ENCODE measurements around the gene CD82.
A peak's percentile ranks its signal among the peaks of the same experiment; 100 is the strongest.
"Not testable (repeated sequence)": the region's sequence is repeated elsewhere in the genome, so short reads cannot be mapped to it uniquely, and the experiment has no call there.

The CD82 gene

GRCh38 chr11:44559940-44560300 lies 5.5 kb upstream of the CD82 start:
- not testable (repeated sequence) for H3K27ac ChIP-seq (ENCODE audit: low read depth, low read length); H3K27me3 ChIP-seq (ENCODE audit: control insufficient read depth in 5 of 5, insufficient read depth in 4 of 5, low read length in 5 of 5); H3K36me3 ChIP-seq (ENCODE audit: control insufficient read depth in 5 of 5, insufficient read depth in 5 of 5, low read length in 5 of 5); H3K9me3 ChIP-seq (ENCODE audit: control insufficient read depth in 5 of 5, low read length in 5 of 5); H3K9ac ChIP-seq (ENCODE audit: low read length in 5 of 5); H3K4me3 ChIP-seq (ENCODE audit: low read depth in 1 of 5, low read length in 5 of 5)
- peaks cover 7 to 27% (median 20%) of the 10 kb centered on the region in 5 donors for H3K4me1 ChIP-seq (ENCODE audit: control insufficient read depth in 5 of 5, insufficient read depth in 5 of 5, low read length in 5 of 5)

GRCh38 chr11:44561275-44561805 lies 4.1 kb upstream of the CD82 start:
- Histone ChIP-seq H3K4me3 (ENCODE audit: low read depth in 1 of 5, low read length in 5 of 5) (no peak overlapping the region), H3K27ac (ENCODE audit: low read depth, low read length) (no peak overlapping the region), H3K36me3 (ENCODE audit: control insufficient read depth in 5 of 5, insufficient read depth in 5 of 5, low read length in 5 of 5) (no peaks in the 10 kb centered on the region), H3K4me1 (ENCODE audit: control insufficient read depth in 5 of 5, insufficient read depth in 5 of 5, low read length in 5 of 5) (peaks cover 9 to 36% (median 29%) of the 10 kb centered on the region in 5 donors), H3K27me3 (ENCODE audit: control insufficient read depth in 5 of 5, insufficient read depth in 4 of 5, low read length in 5 of 5) (no peaks in the 10 kb centered on the region), H3K9me3 (ENCODE audit: control insufficient read depth in 5 of 5, low read length in 5 of 5) (no peaks in the 10 kb centered on the region), H3K9ac (ENCODE audit: low read length in 5 of 5) (no peak overlapping the region)

- Histone ChIP-seq H3K4me3 (ENCODE audit: low read depth in 1 of 5, low read length in 5 of 5) (no peak overlapping the region), H3K9ac (ENCODE audit: low read length in 5 of 5) (no peak overlapping the region), H3K27ac (ENCODE audit: low read depth, low read length) (no peak overlapping the region), H3K4me1 (ENCODE audit: control insufficient read depth in 5 of 5, insufficient read depth in 5 of 5, low read length in 5 of 5) (peaks cover 7 to 39% (median 29%) of the 10 kb centered on the region in 5 donors), H3K9me3 (ENCODE audit: control insufficient read depth in 5 of 5, low read length in 5 of 5) (no peaks in the 10 kb centered on the region), H3K27me3 (ENCODE audit: control insufficient read depth in 5 of 5, insufficient read depth in 4 of 5, low read length in 5 of 5) (no peaks in the 10 kb centered on the region), H3K36me3 (ENCODE audit: control insufficient read depth in 5 of 5, insufficient read depth in 5 of 5, low read length in 5 of 5) (no peaks in the 10 kb centered on the region)
Observed at GRCh38 chr11:44561964-44562734, 3.3 kb upstream of the CD82 start.

GRCh38 chr11:44562845-44563460 lies 2.5 kb upstream of the CD82 start:
- Histone ChIP-seq H3K36me3 (ENCODE audit: control insufficient read depth in 5 of 5, insufficient read depth in 5 of 5, low read length in 5 of 5) (no peaks in the 10 kb centered on the region), H3K4me1 (ENCODE audit: control insufficient read depth in 5 of 5, insufficient read depth in 5 of 5, low read length in 5 of 5) (peaks cover 7 to 45% (median 29%) of the 10 kb centered on the region in 5 donors), H3K9ac (ENCODE audit: low read length in 5 of 5) (no peak overlapping the region), H3K4me3 (ENCODE audit: low read depth in 1 of 5, low read length in 5 of 5) (no peak overlapping the region), H3K27ac (ENCODE audit: low read depth, low read length) (no peak overlapping the region), H3K9me3 (ENCODE audit: control insufficient read depth in 5 of 5, low read length in 5 of 5) (no peaks in the 10 kb centered on the region), H3K27me3 (ENCODE audit: control insufficient read depth in 5 of 5, insufficient read depth in 4 of 5, low read length in 5 of 5) (no peaks in the 10 kb centered on the region)

GRCh38 chr11:44563711-44564110 lies 1.8 kb upstream of the CD82 start:
- Histone ChIP-seq H3K27me3 (ENCODE audit: control insufficient read depth in 5 of 5, insufficient read depth in 4 of 5, low read length in 5 of 5) (no peaks in the 10 kb centered on the region), H3K4me1 (ENCODE audit: control insufficient read depth in 5 of 5, insufficient read depth in 5 of 5, low read length in 5 of 5) (peaks cover 10 to 52% (median 37%) of the 10 kb centered on the region in 5 donors), H3K9me3 (ENCODE audit: control insufficient read depth in 5 of 5, low read length in 5 of 5) (no peaks in the 10 kb centered on the region), H3K36me3 (ENCODE audit: control insufficient read depth in 5 of 5, insufficient read depth in 5 of 5, low read length in 5 of 5) (no peaks in the 10 kb centered on the region), H3K27ac (ENCODE audit: low read depth, low read length) (no peak overlapping the region), H3K4me3 (ENCODE audit: low read depth in 1 of 5, low read length in 5 of 5) (no peak overlapping the region), H3K9ac (ENCODE audit: low read length in 5 of 5) (no peak overlapping the region)

GRCh38 chr11:44564166-44564565 lies 1.3 kb upstream of the CD82 start:
- H3K36me3 ChIP-seq (ENCODE audit: control insufficient read depth in 5 of 5, insufficient read depth in 5 of 5, low read length in 5 of 5) = no peaks in the 10 kb centered on the region
- H3K9ac ChIP-seq (ENCODE audit: low read length in 5 of 5) = peak overlapping the region in 4 of 5 donors; percentile 84 to 90 (median 88)
- H3K27ac ChIP-seq (ENCODE audit: low read depth, low read length) = peak overlapping the region; percentile 98
- H3K4me3 ChIP-seq (ENCODE audit: low read depth in 1 of 5, low read length in 5 of 5) = peak overlapping the region in 4 of 5 donors; percentile 21 to 67 (median 66)
- peaks cover 12 to 56% (median 41%) of the 10 kb centered on the region in 5 donors for H3K4me1 ChIP-seq (ENCODE audit: control insufficient read depth in 5 of 5, insufficient read depth in 5 of 5, low read length in 5 of 5)
- no peaks in the 10 kb centered on the region for H3K9me3 ChIP-seq (ENCODE audit: control insufficient read depth in 5 of 5, low read length in 5 of 5)
- no peaks in the 10 kb centered on the region for H3K27me3 ChIP-seq (ENCODE audit: control insufficient read depth in 5 of 5, insufficient read depth in 4 of 5, low read length in 5 of 5)

DNA sequence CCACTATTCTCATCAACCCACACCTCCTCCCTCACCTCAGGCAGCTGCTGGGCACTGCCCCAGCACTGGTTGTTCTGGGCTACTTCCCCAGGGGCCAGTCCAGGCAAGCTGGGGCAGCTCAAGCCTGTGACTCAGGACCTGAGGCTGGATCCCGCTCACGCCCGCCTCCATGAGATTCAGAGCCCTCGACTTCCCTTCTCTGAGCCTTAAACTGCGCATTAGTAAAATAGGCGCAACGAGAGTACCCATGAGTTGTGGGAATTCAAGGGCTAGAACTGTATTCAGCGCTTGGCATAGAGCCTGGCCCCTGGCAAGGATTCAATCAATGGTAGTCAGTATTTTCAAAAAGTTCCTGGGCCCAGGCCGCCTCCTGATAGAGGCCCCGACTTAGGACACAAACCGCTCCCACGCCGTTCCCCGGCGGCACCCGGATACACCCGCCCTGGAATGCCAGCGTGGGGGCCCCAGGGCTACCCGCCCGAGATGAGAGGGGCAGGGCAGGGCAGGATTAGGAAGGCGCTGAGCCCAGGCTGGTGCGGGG lies 723 bp upstream of the CD82 start:
- H3K9ac ChIP-seq (ENCODE audit: low read length in 5 of 5) = peak overlapping the region; percentile 68 to 90 (median 87)
- H3K9me3 ChIP-seq (ENCODE audit: control insufficient read depth in 5 of 5, low read length in 5 of 5) = no peaks in the 10 kb centered on the region
- H3K27me3 ChIP-seq (ENCODE audit: control insufficient read depth in 5 of 5, insufficient read depth in 4 of 5, low read length in 5 of 5) = no peaks in the 10 kb centered on the region
- H3K27ac ChIP-seq (ENCODE audit: low read depth, low read length) = peak overlapping the region; percentile 98
- H3K4me3 ChIP-seq (ENCODE audit: low read depth in 1 of 5, low read length in 5 of 5) = peak overlapping the region; percentile 45 to 70 (median 66)
- H3K4me1 ChIP-seq (ENCODE audit: control insufficient read depth in 5 of 5, insufficient read depth in 5 of 5, low read length in 5 of 5) = peaks cover 16 to 56% (median 42%) of the 10 kb centered on the region in 5 donors
- no peaks in the 10 kb centered on the region for H3K36me3 ChIP-seq (ENCODE audit: control insufficient read depth in 5 of 5, insufficient read depth in 5 of 5, low read length in 5 of 5)

DNA sequence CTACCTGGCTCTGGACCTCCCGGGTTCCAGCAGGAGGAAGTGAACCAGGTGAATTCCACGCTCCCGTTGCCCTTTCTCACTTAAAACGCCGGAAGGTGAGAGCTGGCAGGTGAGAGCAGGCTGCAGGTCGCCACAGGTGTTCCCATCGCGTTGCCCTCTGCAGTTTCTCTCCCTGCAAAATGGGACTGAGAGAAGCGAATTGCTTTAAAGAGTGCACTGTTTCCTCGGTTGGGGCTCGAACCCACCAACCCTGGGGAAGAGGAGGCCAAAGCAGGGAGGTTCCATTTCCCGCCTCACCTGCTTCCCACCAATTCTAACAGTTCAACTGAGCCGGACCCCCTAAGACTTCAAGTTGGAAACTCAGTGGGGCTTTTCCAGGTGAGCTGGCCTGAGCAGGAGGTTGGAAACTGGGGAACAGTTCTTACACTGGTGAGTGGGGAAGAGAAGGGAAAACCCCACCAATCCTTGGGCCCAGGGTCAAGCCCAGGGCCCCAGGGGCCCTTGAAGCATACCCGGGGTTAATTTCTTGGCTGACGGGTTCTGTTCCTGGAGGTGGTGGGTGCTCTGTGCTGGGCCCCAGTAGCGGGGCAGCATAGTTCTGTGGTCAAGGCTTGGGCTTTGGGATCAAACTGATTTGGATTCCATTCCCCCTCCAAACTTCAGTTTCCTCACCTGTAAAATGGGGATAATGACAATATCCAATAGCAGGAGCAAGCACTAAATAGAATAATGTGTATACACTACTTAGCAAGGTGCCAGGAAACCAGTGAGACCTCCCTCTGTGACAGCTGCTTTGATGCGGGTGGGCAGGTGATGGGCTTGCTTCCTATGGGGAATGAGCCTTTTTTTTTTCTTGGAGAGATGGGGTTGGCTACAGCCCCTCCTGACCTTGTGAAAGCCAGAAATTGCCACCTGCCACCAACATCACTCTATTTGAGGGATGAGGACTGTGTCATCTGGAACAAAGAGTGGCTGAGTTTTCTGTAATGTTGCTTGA lies 788 bp downstream of the CD82 start:
- no peaks in the 10 kb centered on the region for H3K36me3 ChIP-seq (ENCODE audit: control insufficient read depth in 5 of 5, insufficient read depth in 5 of 5, low read length in 5 of 5)
- H3K9me3 ChIP-seq (ENCODE audit: control insufficient read depth in 5 of 5, low read length in 5 of 5) = no peaks in the 10 kb centered on the region
- peaks cover 19 to 69% (median 55%) of the 10 kb centered on the region in 5 donors for H3K4me1 ChIP-seq (ENCODE audit: control insufficient read depth in 5 of 5, insufficient read depth in 5 of 5, low read length in 5 of 5)
- H3K9ac ChIP-seq (ENCODE audit: low read length in 5 of 5) = peak overlapping the region; percentile 51 to 82 (median 73)
- no peak overlapping the region for H3K27ac ChIP-seq (ENCODE audit: low read depth, low read length)
- H3K4me3 ChIP-seq (ENCODE audit: low read depth in 1 of 5, low read length in 5 of 5) = peak overlapping the region; percentile 58 to 82 (median 76)
- no peaks in the 10 kb centered on the region for H3K27me3 ChIP-seq (ENCODE audit: control insufficient read depth in 5 of 5, insufficient read depth in 4 of 5, low read length in 5 of 5)

- Histone ChIP-seq H3K9ac (ENCODE audit: low read length in 5 of 5) (no peak overlapping the region), H3K4me3 (ENCODE audit: low read depth in 1 of 5, low read length in 5 of 5) (peak overlapping the region in 2 of 5 donors; percentile 75 to 80), H3K9me3 (ENCODE audit: control insufficient read depth in 5 of 5, low read length in 5 of 5) (no peaks in the 10 kb centered on the region), H3K27me3 (ENCODE audit: control insufficient read depth in 5 of 5, insufficient read depth in 4 of 5, low read length in 5 of 5) (no peaks in the 10 kb centered on the region), H3K27ac (ENCODE audit: low read depth, low read length) (peak overlapping the region; percentile 74), H3K36me3 (ENCODE audit: control insufficient read depth in 5 of 5, insufficient read depth in 5 of 5, low read length in 5 of 5) (no peaks in the 10 kb centered on the region), H3K4me1 (ENCODE audit: control insufficient read depth in 5 of 5, insufficient read depth in 5 of 5, low read length in 5 of 5) (peaks cover 20 to 77% (median 55%) of the 10 kb centered on the region in 5 donors)
Observed at GRCh38 chr11:44566952-44567875, 1.8 kb downstream of the CD82 start.

Measured in subcutaneous abdominal adipose tissue (tissue), 5 donors.